ENCODE results near the gene SMCP.

Gene SMCP

GRCh38 chr1:152886758-152887409 lies 8.8 kb downstream of the SMCP start:
- DNase-seq: peak; percentile 31

GRCh38 chr1:152888126-152888525 lies 10.0 kb downstream of the SMCP start:
- DNase-seq: no peak

GRCh38 chr1:152899027-152899426 lies 20.9 kb downstream of the SMCP start:
- no peak for DNase-seq

- no peak for DNase-seq
Observed at GRCh38 chr1:152899883-152900282, 21.8 kb downstream of the SMCP start.

- no peak for DNase-seq
Observed at GRCh38 chr1:152901631-152902030, 23.5 kb downstream of the SMCP start.

GRCh38 chr1:152902636-152903035 lies 24.5 kb downstream of the SMCP start:
- no peak for DNase-seq

GRCh38 chr1:152904688-152905440 lies 26.7 kb downstream of the SMCP start:
- DNase-seq: no peak

- peak; percentile 97 for DNase-seq
Observed at GRCh38 chr1:152906023-152906565, 28.0 kb downstream of the SMCP start.

GRCh38 chr1:152907686-152908601 lies 29.8 kb downstream of the SMCP start, which contains the start of gene IVL:
Gene IVL, plus strand, starts transcription at chr1:152908546. Its CDS starts 1,252 bp downstream, at chr1:152909798.
- DNase-seq: peak; percentile 49

- no peak for DNase-seq
Observed at GRCh38 chr1:152909206-152909605, 31.1 kb downstream of the SMCP start.

GRCh38 chr1:152912471-152912870 lies 34.3 kb downstream of the SMCP start:
- no peak for DNase-seq

GRCh38 chr1:152912900-152913299 lies 34.8 kb downstream of the SMCP start:
- DNase-seq: no peak

- peak; percentile 33 for DNase-seq
Observed at GRCh38 chr1:152917794-152918193, 39.7 kb downstream of the SMCP start.

GRCh38 chr1:152919071-152919470 lies 40.9 kb downstream of the SMCP start:
- DNase-seq: no peak

- DNase-seq: no peak
Observed at GRCh38 chr1:152924191-152924590, 46.1 kb downstream of the SMCP start.

- peak; percentile 57 for DNase-seq
Observed at GRCh38 chr1:152926091-152926490, 48.0 kb downstream of the SMCP start.

GRCh38 chr1:152928671-152929070 lies 50.5 kb downstream of the SMCP start:
- DNase-seq: no peak

- DNase-seq: no peak
Observed at GRCh38 chr1:152932170-152932811, 54.2 kb downstream of the SMCP start.

GRCh38 chr1:152933196-152933595 lies 55.1 kb downstream of the SMCP start:
- DNase-seq: no peak

Measured in EL (cell line).